ENCODE data around the gene APOO. TPM values are rescaled to one million over a fixed set of nuclear protein-coding genes. Genes with fewer than 3 reads are reported as not detected.
A peak's percentile ranks its signal among the peaks of the same experiment; 100 is the strongest.

APOO gene
- total and polyA plus RNA-seq, 2 of the 13 experiments (the other 11 are each of a cell fraction or from before 2014, with no cell fraction given): 9.7 to 22.1 TPM

GRCh38 chrX:23907498-23908218 lies at the start of gene APOO, which contains the start of gene CXorf58 (continued):
- TF ChIP-seq ZSCAN30 (CRISPR knock-in tag; IDR thresholded peaks at IDR 0.05) (no peak), MAFF (IDR thresholded peaks at IDR 0.05; ENCODE audit: low read depth, low read length) (no peak), KLF6 (CRISPR knock-in tag; IDR thresholded peaks at IDR 0.05) (no peak), NR2F1 (CRISPR knock-in tag; IDR thresholded peaks at IDR 0.05) (no peak), POLR2A (IDR thresholded peaks at IDR 0.05; ENCODE audit: insufficient read depth in 1 of 2, low read depth in 2 of 2, low read length in 2 of 2) (peak in 1 of 2 experiments; percentile 40; a peak in 1 of 4 replicates), NR2F2 (IDR thresholded peaks at IDR 0.05; ENCODE audit: borderline replicate concordance, low read depth) (no peak), KDM2A (CRISPR knock-in tag; IDR thresholded peaks at IDR 0.05; ENCODE audit: borderline replicate concordance, low read depth) (0 out of 2 replicates have a peak, but pooled peaks have one; percentile 51), ZNF747 (CRISPR knock-in tag; IDR thresholded peaks at IDR 0.05; ENCODE audit: borderline replicate concordance) (no peak; the same call in 1 of the 2 replicates), ATF7 (IDR thresholded peaks at IDR 0.05) (no peak), ATF7 (CRISPR knock-in tag; IDR thresholded peaks at IDR 0.05) (no peak), JUN (CRISPR knock-in tag; IDR thresholded peaks at IDR 0.05) (0 out of 2 replicates have a peak, but pooled peaks have one; percentile 45), ZNF33A (CRISPR knock-in tag; IDR thresholded peaks at IDR 0.05; ENCODE audit: borderline replicate concordance) (0 out of 2 replicates have a peak, but pooled peaks have one; percentile 46), AGO2 (optimal IDR thresholded peaks at IDR 0.05; ENCODE audit: low read depth, low read length) (peak; percentile 15), GTF3A (CRISPR knock-in tag; conservative IDR thresholded peaks at IDR 0.05) (no peak), TARDBP (CRISPR knock-in tag; IDR thresholded peaks at IDR 0.05) (0 out of 2 replicates have a peak, but pooled peaks have one; percentile 21), CCAR2 (optimal IDR thresholded peaks at IDR 0.05; ENCODE audit: low read depth, low read length) (no peak)
- TF ChIP-seq, protein P1, sequence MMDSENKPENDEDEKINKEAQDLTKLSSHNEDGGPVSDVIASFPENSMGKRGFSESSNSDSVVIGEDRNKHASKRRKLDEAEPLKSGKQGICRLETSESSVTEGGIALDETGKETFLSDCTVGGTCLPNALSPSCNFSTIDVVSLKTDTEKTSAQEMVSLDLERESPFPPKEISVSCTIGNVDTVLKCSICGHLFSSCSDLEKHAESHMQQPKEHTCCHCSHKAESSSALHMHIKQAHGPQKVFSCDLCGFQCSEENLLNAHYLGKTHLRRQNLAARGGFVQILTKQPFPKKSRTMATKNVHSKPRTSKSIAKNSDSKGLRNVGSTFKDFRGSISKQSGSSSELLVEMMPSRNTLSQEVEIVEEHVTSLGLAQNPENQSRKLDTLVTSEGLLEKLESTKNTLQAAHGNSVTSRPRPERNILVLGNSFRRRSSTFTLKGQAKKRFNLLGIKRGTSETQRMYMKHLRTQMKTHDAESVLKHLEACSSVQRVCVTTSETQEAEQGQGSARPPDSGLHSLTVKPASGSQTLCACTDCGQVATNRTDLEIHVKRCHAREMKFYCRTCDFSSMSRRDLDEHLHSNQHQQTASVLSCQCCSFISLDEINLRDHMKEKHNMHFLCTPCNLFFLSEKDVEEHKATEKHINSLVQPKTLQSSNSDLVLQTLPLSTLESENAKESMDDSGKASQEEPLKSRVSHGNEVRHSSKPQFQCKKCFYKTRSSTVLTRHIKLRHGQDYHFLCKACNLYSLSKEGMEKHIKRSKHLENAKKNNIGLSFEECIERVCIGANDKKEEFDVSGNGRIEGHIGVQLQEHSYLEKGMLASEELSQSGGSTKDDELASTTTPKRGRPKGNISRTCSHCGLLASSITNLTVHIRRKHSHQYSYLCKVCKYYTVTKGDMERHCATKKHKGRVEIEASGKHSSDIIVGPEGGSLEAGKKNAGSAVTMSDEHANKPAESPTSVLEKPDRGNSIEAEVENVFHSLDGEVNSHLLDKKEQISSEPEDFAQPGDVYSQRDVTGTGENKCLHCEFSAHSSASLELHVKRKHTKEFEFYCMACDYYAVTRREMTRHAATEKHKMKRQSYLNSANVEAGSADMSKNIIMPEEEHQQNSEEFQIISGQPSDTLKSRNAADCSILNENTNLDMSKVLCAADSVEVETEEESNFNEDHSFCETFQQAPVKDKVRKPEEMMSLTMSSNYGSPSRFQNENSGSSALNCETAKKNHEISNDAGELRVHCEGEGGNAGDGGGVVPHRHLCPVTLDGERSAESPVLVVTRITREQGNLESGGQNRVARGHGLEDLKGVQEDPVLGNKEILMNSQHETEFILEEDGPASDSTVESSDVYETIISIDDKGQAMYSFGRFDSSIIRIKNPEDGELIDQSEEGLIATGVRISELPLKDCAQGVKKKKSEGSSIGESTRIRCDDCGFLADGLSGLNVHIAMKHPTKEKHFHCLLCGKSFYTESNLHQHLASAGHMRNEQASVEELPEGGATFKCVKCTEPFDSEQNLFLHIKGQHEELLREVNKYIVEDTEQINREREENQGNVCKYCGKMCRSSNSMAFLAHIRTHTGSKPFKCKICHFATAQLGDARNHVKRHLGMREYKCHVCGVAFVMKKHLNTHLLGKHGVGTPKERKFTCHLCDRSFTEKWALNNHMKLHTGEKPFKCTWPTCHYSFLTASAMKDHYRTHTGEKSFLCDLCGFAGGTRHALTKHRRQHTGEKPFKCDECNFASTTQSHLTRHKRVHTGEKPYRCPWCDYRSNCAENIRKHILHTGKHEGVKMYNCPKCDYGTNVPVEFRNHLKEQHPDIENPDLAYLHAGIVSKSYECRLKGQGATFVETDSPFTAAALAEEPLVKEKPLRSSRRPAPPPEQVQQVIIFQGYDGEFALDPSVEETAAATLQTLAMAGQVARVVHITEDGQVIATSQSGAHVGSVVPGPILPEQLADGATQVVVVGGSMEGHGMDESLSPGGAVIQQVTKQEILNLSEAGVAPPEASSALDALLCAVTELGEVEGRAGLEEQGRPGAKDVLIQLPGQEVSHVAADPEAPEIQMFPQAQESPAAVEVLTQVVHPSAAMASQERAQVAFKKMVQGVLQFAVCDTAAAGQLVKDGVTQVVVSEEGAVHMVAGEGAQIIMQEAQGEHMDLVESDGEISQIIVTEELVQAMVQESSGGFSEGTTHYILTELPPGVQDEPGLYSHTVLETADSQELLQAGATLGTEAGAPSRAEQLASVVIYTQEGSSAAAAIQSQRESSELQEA (CRISPR knock-in tag; IDR thresholded peaks at IDR 0.05; ENCODE audit: not compliant biosample characterization): no peak
- TF ChIP-seq, protein P2, sequence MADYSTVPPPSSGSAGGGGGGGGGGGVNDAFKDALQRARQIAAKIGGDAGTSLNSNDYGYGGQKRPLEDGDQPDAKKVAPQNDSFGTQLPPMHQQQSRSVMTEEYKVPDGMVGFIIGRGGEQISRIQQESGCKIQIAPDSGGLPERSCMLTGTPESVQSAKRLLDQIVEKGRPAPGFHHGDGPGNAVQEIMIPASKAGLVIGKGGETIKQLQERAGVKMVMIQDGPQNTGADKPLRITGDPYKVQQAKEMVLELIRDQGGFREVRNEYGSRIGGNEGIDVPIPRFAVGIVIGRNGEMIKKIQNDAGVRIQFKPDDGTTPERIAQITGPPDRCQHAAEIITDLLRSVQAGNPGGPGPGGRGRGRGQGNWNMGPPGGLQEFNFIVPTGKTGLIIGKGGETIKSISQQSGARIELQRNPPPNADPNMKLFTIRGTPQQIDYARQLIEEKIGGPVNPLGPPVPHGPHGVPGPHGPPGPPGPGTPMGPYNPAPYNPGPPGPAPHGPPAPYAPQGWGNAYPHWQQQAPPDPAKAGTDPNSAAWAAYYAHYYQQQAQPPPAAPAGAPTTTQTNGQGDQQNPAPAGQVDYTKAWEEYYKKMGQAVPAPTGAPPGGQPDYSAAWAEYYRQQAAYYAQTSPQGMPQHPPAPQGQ (CRISPR knock-in tag; IDR thresholded peaks at IDR 0.05; ENCODE audit: borderline replicate concordance): no peak
- TF ChIP-seq, protein P3, sequence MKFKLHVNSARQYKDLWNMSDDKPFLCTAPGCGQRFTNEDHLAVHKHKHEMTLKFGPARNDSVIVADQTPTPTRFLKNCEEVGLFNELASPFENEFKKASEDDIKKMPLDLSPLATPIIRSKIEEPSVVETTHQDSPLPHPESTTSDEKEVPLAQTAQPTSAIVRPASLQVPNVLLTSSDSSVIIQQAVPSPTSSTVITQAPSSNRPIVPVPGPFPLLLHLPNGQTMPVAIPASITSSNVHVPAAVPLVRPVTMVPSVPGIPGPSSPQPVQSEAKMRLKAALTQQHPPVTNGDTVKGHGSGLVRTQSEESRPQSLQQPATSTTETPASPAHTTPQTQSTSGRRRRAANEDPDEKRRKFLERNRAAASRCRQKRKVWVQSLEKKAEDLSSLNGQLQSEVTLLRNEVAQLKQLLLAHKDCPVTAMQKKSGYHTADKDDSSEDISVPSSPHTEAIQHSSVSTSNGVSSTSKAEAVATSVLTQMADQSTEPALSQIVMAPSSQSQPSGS (CRISPR knock-in tag; IDR thresholded peaks at IDR 0.05): no peak
